GM12872 (cell line): ENCODE results near the gene ANKS6.

Experiments
- CTCF ChIP-seq: IDR thresholded peaks from 3 replicates; pipeline ENCODE4 v1.5.1; 2011; ENCODE audit warnings: low read depth, mild to moderate bottlenecking, low read length, moderate library complexity; ENCODE audit not compliant: insufficient read depth

The ANKS6 gene

GRCh38 chr9:98796364-98797101, at the start of gene ANKS6:
Gene ANKS6, minus strand, starts transcription at chr9:98796555. Its CDS starts 64 bp downstream, at chr9:98796491.
- peak; percentile 45; the same call in 1 of the 3 replicates for TF ChIP-seq CTCF

DNA sequence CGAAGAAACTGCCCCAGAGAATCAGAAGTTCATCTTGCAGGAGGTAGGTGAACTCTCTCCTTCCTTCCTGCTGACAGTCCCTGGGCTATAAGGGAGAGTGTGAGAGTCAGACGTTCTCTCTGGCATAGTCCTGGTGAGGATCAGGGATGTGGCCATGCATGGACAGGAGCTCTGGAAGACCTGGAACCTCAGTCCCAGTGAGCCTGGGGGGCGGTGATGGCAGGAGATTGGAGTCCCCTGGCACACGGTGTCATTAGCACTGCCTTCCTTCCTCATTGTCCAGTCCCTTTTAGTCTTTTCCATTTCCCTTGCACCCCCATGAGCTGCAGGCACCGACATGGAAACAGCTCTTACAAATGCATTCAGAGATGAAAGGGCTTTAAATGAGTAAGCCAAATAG, 49.7 kb upstream of the ANKS6 start:
- no peak for TF ChIP-seq CTCF

- TF ChIP-seq CTCF, result no peak
Measured at GRCh38 chr9:98842510-98842909, 46.2 kb upstream of the ANKS6 start.

DNA sequence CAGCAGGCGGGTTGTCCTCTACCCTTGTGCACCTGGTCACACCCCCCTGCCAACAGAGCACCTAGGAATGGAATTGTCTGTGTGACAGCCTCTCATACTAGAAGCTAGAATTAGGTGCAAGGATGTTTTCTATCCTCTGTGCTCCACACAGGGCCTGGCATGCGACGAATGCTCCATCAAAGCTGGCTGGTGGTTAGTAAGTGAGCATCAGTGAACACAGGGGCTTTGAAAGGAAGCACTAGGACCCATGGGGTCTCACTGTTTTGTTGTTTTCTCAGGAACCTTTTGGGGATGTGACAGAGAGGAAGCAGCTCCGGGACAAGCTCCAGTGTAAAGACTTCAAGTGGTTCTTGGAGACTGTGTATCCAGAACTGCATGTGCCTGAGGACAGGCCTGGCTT, 43.4 kb upstream of the ANKS6 start:
- TF ChIP-seq CTCF, result no peak

DNA sequence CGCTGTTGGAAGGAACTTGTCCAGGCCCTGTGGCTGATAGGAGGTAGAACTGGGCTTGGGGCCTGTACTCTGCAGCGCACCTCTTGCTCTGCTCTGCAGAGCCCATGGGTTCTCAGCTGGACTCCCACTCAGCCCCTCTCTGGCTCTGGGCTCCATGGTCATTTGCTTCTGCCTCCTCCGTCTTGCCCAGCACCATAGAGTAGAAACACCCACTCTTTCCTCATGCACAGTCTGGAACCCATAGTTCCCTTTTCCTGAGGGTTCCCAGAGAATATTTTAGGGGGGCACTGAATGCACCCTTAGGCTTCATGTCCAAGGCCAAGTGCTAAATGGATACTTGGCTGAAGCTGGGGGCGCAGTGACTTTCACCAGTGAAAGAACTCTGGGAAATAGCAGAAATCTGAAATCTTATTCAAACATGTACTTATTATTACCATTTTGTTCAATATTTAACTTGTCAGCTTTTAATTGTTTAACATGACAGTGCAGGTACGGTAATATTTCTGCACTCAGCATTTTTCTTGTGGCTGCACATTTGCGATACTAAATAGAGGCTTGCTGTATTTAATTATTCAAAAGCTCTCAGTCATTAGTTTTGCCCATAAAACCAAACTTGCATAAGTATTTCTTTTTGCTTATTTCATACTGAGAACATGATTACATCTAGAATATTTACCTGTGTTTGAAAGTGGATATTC, 42.7 kb upstream of the ANKS6 start:
- no peak for TF ChIP-seq CTCF

DNA sequence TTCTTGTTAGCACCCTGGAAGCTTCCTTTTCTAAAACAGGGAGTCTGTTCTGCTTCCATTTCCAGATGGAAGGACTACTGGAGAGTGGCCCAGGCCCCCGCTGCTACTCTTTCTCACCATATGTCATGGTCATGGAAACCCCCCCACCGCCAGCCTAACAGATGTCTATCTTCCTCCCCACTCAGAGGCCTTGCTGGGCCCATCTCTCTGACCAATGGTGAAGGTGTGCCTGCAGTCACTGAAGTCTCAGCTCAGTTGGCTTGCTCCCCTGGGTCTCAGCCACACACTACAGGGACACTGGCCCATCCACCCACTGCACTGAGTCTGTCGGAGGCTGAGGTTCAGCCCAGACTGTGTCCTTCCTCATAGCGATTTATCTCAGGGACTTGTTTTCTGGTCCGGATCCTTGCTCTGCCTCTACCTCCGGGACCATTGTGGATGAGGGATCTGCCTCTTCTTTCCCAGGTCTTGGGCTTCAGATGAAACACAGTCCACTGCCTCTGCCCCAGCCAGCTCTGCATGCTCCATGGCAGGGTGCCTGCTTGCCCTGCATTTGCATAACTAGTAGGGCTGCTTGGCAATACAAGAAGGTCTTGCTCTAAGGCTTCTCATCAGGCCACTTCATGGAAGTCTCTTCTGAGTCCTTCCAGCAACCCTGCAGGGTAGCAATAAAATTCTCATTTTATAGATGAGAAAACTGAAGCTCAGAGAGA, 42.0 kb upstream of the ANKS6 start:
- TF ChIP-seq CTCF, result no peak

DNA sequence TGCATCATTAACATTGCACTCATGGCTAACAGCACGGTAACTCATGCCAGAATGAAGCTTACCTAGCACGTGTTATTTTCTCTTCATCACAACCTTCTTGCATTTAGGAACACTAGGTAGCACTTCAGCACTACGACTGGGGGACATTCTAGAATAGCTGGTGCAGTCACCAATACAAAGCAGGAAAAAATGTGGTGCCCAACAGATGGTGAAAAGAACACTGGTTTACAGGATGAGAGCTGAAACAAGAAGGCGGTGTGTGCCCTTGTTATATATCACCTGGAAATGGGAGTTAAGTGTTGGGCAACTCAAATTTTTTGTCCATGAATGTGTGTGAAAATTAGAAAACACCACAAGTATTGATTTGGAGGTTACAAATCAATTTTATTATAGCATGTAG, 41.2 kb upstream of the ANKS6 start:
- TF ChIP-seq CTCF, result no peak
